Suppressor macrophage (primary cell): ENCODE measurements around the gene KCNMB2.

Experiments used
- DNase-seq, 4 experiments: peaks; one replicate each; pipeline ENCODE4 v3.0.0-alpha.2; 2020 to 2022

Gene KCNMB2

DNA sequence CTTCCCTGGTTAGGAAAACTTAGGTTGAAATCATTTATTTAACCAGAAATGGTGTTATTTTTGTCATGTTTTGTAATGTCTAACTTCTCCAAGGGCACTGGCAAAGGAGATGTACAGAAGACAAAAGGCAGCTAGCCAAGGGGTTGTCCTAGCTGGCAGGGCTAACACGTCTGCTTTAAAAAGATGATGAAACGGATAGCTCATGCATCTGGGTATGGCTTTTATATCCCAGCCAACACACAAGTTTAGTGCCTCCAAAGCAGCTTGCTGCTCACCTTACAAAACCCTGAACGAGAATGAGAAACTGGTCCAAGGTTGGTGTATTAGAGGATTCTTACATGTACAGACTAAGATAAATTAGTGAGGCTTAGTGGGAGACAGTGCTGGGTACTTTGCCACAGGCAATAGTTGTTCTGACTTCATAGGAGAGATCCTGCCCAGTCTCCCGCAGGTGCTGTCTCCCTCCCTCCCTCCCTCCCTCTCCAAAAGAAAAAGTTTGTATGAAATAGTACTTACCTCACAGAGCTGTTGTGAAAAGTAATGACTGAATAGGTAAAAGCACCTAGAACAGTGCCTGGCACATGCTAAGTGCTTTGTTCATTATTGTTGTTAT is 47.8 kb downstream of the KCNMB2 start:
- no peak for DNase-seq

DNA sequence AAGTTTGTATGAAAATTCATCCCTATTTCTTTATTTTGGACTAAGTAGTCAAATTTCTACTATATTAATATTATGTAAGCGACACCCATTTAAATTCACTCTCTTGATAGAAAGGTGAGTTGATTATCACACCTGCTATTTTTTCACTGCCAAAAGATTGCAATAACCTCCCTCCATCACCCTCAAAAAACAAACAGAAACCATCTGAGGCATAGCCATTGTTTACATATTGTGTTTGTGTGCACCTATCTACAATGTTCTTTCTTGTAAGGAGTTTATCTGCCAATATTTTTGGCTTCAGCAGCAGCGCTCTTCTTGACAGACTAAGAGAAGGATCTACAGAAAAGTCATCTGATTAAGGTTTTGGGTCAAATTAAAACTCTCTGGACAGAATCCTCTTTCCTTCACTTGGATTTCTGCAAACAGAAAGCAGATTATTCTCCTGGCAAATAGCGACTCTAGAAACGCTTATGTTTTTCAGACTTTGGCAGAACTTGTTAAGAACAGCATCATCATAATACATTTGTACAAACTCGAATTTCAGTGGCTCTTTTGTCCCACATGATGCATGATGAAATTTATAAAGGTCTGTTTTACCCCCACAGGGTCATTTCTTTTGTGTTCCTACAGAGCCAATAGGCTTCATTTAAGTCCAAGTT is 48.6 kb downstream of the KCNMB2 start:
- DNase-seq, result no peak

DNA sequence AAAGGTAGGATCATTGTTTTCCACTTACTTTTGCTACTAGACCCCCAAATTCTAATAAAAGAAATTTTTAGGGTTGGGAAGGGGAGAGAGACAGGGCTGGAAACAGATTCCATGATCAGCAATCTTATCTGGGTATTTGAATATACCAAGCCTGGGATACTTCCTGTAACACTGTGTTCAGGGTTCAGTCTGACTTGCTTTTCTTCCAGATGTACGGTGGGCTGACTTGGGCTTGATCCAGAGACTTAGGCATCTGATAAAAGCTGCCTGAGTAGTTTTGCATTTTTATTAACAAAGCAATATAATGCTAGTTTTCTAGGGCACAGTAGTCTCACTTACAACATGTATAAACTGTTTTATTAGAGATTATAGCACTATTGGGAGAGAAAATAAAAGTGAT is 49.2 kb downstream of the KCNMB2 start:
- no peak for DNase-seq

DNA sequence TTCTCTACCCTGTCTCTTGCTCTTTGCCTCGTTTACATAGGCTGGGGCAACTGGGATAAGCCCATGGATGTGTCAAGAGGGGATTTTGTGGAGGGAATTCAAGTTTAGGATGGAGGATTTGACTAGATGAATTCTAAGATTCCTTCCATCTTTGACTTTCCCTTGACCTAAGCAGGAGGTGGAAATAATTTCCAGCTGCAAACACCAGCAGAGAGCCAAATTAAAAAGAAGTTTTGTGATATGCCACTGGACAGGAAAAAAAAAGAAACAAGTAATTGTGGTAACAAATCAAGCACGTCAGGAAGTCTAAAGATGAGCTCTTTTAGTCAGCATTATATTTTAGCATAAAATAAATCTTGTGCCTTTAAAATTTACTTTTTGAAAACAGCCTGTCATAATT is 49.8 kb downstream of the KCNMB2 start:
- DNase-seq, result no peak

DNA sequence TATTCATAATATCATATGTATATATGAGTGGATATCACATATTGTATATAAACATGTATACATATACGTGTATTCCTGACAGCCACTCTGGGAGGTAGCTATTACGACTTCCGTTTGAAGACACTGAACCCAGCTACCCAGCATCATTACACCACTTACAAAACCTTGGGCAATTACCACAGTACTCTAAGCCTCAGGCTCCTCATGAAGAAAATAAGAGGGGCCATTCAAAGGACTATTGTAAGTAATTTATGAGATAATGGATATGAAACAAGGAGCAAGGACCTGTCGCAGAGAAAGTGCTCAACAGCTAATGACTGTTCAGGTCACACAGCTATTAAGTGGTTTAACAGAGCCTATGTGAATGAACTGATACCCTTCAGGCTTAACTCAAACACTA is 52.4 kb downstream of the KCNMB2 start:
- DNase-seq, result no peak

DNA sequence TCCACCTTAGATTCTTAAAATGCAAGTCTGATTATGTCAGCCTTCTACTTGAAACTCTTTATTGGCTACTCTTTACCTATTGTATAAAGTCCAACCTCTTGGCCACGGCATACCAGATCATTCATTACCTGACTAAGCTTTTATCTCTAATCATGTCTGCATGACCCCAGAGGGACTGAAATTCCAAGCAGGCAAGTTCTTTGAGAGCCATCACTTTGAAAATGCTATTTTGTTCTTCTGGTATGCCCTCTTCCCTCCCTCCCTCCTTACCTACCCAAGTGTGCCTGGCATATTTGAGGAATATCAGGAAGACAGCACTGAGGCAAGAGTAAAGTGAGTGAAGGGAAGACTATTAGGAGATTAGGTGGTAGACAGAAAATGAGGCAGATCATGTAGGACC is 57.5 kb downstream of the KCNMB2 start:
- no peak for DNase-seq

DNA sequence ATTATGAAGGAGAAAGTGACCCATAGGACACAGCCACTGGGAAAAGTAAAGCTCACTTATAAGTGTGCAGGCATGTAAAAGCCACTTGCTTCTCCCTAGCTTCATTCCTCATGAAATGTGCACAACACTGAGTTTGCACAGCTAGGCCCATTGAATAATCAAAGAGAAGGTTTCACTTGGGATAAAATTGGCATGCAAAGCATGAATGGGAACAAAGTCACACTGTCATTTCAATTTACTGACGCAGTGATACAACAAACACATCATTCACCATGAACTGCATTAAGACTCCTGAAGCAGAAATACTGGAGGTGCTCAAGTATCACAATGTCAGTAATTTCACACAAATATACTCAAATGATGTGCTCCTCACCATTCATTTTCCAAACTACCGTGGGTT is 61.1 kb downstream of the KCNMB2 start:
- DNase-seq, result no peak

DNA sequence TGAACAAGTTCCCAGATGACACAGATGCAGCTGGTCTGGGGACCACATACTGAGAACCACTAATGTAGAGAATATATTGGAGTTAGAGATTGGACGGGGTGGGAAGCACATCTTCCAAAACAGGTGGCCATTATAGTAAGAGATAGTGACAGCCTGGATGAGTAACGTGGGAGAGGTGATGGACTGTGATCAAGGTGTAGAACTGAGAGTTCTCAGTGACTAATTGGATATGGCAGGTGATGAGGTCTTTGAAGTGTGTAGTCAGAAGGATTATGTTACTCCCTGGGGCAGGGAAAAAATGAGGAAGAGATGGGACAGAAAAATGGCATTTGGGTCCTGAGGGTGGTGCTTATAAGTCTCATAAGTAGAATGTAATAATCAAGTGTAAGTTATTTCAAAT is 66.6 kb downstream of the KCNMB2 start:
- DNase-seq, result no peak

DNA sequence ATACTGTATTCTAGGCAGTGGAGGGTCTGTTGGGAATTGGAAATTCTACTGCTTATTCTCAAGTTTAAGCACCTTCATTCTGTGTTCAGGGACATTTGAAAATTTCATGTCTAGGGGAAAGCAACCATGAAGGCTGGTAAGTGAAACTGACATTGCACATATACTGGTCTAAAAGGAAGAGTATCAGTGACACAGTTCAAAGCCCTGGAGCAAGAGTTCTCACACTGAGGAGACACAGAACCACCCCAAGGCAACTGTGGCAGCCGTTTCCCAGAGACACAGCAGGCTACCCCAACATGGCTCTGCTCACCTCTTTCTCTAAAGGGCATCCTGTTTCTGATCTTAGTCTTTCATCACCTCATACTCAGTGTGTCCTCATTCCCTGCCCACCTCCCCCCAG is 67.5 kb downstream of the KCNMB2 start:
- no peak for DNase-seq

DNA sequence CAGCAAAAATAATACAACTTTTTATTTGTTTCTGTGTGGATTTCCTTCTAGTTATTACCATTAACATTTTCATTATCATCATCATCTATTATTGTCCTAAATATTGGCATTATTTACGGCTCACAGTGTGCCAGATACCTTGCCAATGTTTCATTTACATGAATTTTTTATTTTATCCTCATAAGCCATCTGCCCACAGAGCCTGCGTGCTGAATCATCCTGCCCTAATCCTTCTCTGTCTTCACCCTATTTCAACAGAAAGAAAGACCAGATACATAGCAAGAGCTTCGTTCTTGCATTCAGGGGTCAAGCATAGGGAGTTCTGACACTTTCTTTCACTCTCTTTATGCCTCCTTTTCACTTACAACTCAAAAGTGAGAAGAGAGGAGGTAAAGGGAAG is 82.0 kb downstream of the KCNMB2 start:
- DNase-seq, result no peak

DNA sequence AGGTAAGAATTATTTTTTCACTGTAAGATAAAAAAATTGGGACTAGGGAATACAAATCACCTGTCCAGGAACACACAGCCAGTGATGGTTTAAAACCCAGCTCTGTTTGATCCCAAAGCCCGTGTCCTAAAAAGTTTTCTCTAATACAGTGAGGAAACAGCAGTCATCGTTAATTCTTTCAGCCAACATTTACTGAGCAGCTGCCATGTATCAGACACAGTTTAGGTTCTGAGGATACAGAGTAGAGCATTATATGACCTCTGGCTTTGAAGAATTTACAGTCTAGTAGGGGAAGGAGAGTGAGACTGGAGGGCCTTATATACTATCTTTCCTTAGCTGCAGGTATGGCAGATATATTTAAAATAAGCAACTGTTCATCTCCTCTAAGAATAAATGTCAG is 82.7 kb downstream of the KCNMB2 start:
- DNase-seq, result no peak

DNA sequence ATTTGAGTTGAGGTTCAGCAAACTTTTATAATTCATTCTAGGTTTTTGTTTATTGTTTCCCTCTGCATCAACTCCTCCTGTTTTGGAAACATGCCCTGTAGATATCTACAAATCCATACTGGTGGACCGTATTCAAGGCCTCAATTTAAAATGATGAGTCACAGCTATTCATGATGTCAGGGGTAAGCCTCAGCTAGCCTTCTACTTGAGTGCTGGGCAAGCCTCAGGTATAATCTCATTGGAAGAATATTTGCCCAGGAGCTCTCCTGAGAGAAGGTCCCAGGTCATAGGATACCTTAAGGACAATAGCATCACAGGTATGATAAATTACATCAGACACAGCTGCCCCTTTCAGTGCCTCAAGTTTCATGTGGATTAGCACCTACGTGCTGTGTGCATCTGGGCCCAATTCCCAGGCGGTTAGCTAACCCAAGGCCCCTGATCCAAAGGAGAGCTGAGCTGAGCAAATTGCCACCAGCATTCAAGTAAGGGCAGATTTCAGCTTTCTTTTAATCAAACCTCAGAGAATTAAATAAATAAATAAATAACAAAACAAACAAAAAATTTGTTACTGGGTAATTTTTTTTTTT is 87.5 kb downstream of the KCNMB2 start:
- no peak for DNase-seq

DNA sequence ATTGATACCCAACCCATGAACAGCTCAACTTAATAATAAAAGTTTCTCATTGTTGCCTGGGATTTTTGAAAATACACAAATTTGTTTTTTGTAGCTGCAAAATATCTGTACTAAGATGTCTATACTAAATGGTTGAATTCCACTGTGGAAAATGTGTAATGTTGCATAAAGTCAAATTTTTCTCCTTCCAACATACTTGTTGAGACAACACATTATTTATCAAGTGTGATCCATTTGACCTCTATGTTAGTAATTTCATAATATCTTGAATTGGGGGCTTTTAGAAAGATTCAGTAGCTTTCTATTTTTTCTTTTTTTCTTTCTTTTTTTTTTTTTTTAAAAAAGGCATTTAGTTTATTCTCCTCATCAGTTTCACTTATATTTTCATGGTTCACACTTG is 88.0 kb downstream of the KCNMB2 start:
- DNase-seq, result no peak

DNA sequence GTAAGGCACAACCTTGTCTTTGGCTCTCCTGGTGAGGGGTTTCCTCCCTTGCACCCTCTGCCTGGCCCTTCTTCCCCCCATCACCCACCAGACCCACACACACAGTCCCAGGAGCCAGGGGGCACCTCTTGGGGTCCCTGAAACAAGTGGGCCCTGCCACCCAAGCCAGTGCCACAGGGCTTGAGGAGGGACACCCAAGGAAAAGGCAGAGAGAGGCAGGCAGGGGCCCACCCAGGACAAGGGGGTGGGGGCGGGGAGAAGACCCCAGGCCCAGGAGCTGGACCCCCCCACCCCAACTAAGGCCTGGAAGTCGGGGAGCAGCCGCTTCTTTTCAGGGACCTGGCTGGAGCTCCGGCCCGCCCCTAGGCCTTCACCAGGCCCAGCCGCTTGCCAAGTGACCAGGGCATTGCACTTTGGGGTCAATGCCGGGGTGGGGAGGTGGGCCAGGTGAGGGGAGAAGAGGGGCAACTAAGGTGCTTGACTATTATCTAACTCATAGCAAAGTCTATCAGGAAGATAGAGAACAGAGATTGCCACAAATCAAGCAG is 88.9 kb downstream of the KCNMB2 start:
- DNase-seq, result no peak

DNA sequence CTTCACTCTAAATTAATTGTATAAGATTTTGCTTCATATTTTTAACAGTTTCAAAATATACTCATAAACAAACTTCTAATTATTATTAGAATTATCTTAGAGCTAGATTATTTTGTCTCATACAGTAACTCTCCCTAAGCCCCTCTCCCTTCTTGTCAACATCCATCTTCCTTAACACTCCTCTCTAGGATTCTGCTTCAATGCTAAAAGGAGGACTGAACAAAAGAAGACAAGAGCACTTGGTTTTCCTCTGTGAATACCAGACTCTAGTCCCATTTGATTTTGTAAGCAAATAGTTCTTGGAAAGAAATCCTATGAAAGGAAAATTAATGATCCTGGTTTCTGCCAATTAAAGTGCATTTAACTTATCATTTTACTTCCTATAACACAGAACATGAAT is 91.8 kb downstream of the KCNMB2 start:
- DNase-seq, result no peak

DNA sequence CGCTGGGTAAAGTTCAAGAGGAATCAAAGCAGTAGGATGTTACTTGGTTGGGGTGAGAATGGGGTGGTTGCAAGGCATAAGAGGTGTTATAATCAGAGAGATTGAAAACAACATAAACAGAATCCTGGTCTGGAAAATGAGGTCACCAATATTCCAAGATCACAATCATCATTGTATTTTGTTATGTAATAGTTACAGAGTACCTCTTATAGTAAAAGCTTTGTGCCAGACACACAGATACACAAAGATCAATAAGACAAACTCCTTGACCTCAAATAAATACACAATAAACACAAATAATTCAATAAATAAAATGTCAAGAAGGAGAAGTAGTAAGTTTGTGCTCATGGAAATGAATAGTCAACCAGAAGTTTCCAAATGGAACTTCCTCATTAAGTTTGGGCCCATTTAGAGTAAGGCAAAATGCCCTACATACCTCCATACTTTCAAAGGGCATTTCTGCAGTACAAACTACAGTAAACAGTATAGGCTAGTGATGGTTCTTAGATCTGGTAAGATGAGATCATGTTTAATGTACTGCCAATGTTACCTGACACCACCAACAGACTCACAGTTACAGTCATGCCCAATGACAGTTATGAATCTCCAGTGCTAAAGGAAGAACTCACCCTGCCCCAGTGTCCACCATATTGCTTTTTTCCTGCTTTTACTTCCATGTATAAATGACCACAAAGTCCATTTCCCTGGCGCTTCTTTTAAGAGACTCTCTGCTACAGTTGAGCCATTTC is 93.4 kb downstream of the KCNMB2 start:
- DNase-seq, result no peak

DNA sequence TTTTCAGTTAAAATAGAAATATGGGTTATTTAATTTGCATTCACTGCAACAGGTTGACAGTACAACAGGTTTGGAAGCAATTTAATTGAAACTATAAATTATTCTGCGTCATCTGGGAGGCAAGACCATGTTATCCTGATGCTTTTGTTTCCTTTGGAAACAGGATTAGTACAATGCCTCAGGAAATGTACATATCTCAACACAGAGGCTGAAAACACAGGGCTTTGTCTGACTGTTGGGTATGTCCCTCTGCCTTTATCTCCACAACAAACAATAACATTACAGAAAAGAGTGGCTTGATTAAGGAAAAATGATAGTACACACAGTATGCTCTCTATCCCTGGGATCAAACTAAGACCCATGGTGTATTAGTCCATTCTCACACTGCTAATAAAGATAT is 95.7 kb downstream of the KCNMB2 start:
- no peak for DNase-seq

DNA sequence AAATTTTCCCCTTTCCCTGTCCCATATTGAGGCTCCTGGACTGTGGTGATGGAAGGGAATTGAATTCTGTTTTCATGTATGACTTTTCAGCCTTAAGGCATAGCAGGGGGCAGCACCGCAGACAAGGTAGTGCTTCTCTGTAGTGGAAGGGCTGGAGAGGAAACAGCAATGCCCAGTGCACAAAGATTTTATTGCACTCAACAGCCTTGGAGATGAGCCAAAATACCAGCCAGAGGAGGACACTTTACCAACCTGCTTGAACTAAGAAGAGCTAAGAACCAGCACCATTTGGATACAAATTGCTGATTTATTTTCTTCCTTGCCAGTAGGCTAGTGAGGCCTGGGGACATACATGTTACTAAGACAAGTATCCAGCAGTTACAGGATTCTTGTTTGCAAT is 98.7 kb downstream of the KCNMB2 start:
- no peak for DNase-seq

DNA sequence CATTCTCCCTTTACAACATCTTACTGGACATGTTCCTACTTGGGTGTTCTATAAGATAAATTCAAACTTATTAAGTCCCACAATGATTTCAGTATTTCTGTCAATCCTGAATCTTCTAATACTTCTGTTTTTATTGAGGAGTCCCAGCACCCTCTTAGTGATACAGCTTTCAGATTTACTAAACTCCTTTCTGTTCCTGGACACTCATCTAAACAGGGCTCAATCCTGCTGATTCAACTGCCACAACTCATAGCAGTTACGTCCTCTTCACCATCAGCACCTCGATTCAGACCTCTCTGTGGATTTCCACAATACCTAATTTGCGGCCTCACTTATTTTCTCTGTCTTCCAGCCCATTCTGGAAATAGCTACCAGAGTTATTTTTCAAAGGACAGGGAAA is 101.6 kb downstream of the KCNMB2 start:
- DNase-seq, result no peak

DNA sequence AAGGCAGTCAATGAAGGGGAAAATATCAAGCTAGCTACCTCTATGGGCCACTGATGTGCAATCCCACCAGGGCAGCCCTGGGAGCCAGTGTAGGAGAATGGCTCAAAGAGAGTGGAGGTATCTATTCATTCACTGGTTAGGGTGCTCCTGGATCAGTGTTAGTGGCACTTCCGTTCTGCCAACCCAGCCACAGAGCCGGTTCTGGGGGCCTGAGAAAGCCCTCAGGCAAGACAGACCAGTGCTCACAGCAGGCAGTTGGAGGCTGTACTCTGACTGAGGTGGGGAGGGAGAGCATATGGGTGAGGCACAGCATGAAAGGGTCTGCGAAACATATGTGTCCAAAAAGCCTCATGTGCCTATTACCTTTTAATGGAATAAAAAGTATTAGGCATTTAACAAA is 109.3 kb downstream of the KCNMB2 start:
- no peak for DNase-seq

DNA sequence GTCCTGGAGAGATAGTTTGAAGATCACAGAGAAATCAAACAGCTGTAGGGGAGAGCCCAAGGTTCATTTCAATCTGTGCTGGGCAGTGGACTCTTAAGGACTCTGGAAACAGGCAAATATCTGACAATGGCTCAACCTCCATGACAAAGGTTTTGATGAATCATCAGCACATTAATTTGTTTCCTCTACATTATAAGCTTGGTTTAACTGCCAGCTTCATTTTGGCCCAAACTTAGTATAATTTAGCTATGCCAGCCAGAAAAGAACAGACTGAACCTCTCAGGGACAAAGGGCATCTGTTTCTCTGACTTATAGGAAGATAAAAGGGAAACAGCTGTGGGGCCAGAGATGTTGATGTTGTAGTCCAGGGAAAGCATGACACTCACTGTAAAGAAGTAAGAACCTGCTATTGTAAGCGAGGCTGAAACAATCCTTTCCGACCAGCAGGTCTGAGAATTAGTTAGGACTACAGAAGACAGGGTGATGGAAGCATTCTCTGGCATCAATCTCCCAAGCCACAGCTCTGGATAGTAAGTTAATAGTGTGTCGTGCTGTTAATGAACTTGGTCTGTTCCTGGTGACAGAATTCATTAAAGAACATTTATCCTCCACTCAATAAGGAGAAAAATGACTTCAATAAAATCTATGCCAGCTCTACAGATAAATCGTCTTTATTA is 110.1 kb downstream of the KCNMB2 start:
- DNase-seq, result no peak

DNA sequence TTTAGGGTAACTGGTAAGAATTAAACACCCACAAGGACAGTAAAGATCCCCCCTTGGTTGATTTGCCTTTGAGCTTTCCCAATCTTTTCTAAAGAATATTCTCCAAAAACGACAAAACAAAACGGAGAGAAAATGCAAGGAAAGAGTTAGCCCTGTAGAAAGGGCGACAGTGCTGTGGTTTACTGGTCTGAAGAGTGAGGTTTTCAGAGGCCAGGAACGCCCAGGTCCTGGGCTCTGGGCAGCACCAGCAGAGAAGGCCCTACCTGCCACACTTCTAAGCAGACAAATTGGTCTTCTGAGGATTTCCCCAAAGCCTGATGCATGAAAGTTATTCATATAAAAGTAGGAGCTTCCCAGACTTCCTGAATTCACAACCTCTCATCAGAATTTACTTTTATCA is 119.3 kb downstream of the KCNMB2 start:
- no peak for DNase-seq

DNA sequence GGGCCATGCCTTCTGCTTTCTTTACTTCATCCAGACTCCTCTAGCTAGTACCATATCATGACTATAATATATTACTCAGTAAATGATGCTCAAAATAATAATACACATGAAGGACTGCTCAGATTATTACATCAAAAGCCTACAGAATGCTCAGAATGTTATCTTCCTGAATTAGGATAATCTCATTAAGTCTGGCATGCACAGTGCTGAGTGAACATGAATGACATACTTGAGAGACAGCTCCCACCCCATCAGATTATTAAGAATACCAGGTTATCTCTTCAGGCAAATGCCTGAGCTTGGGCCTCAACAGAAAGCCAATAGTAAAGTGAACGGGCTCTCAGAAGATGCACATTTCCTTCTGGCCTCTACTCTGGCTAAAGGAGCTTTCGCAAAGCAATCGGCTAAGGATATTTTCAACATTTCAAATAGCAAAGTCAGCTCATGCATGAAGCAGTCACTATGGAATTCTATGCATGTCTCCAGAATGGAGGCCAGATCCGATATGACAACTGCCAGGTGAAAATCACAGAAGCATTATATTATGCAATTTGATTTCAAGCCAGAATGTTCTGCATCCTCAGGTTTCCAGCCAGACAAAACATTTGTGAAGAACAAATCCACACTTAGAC is 122.6 kb downstream of the KCNMB2 start:
- DNase-seq, result no peak
